K562 (cell line): ENCODE data around the gene SPOUT1. TPM values are rescaled to one million over a fixed set of nuclear protein-coding genes. Genes with fewer than 3 reads are reported as not detected.

Experiments used
- ARID4B ChIP-seq: sonication (generic); formaldehyde crosslinking; IDR thresholded peaks from 2 replicates; pipeline ENCODE4 v1.8.0; 2022; ENCODE audit warnings: mild to moderate bottlenecking, missing genetic modification reagents
- CBX1 ChIP-seq: sonication (generic); IDR thresholded peaks from 2 replicates; pipeline ENCODE4 v1.6.1; 2016; ENCODE audit warnings: antibody characterized with exemption, low read depth, mild to moderate bottlenecking
- CEBPG ChIP-seq, 3 experiments: fragments of 200-800 bp in 1 of 3; sonication (Bioruptor generic) in 1 of 3; sonication (generic) in 1 of 3; formaldehyde crosslinking in 1 of 3; IDR thresholded peaks in 2 of 3; conservative IDR thresholded peaks in 1 of 3; 2 replicates each; pipeline versions ENCODE4 v1.6.1 to v1.8.0; 2016 to 2022; ENCODE audit warnings: missing compliant biosample characterization in 2 of 3, missing genetic modification characterization in 2 of 3, mild to moderate bottlenecking in 1 of 3, missing genetic modification reagents in 1 of 3
- CREB3 ChIP-seq: fragments of 450-650 bp; conservative IDR thresholded peaks from 2 replicates; pipeline ENCODE4 v1.6.1; 2016; ENCODE audit warnings: missing genetic modification characterization, low read depth, mild to moderate bottlenecking, missing compliant biosample characterization, moderate library complexity
- FOXK1 ChIP-seq: sonication (generic); formaldehyde crosslinking; IDR thresholded peaks from 2 replicates; pipeline ENCODE4 v1.8.0; 2022; ENCODE audit warnings: missing genetic modification reagents, mild to moderate bottlenecking, borderline replicate concordance
- KDM2B ChIP-seq: fragments of 250-450 bp; sonication (Bioruptor Pico); IDR thresholded peaks from 2 replicates; pipeline ENCODE4 v1.8.0; 2021; ENCODE audit warnings: mild to moderate bottlenecking, moderate library complexity
- L3MBTL2 ChIP-seq: fragments of 450-650 bp; IDR thresholded peaks from 2 replicates; pipeline ENCODE4 v1.6.1; 2016; ENCODE audit warnings: mild to moderate bottlenecking, moderate library complexity
- MNT ChIP-seq, 2 experiments: fragments of 450-650 bp; conservative IDR thresholded peaks; 2 replicates each; pipeline ENCODE4 v1.6.1; 2017; ENCODE audit warnings: mild to moderate bottlenecking in 2 of 2, moderate library complexity in 2 of 2
- POLR2A ChIP-seq: fragments of 450-650 bp; conservative IDR thresholded peaks from 2 replicates; pipeline ENCODE4 v1.6.1; 2016
- SAP30 ChIP-seq: fragments of 200-600 bp; sonication (generic); IDR thresholded peaks from 2 replicates; pipeline ENCODE4 v1.6.1; 2012; ENCODE audit warnings: borderline replicate concordance, low read depth, mild to moderate bottlenecking, moderate library complexity, low read length, control low read depth, inconsistent platforms; ENCODE audit not compliant: insufficient read depth, poor library complexity, severe bottlenecking
- SETDB1 ChIP-seq: IDR thresholded peaks from one replicate; pipeline ENCODE4 v1.6.1; 2012; ENCODE audit warnings: low read length, control low read depth, inconsistent platforms
- SIN3A ChIP-seq, 2 experiments: fragments of 150-350 bp in 1 of 2; IDR thresholded peaks; 2 replicates each; pipeline ENCODE4 v1.6.1; 2011 to 2016; ENCODE audit warnings: borderline replicate concordance in 2 of 2, low read depth in 2 of 2, low read length in 2 of 2, mild to moderate bottlenecking in 2 of 2, moderate library complexity in 2 of 2; ENCODE audit not compliant: control insufficient read depth in 1 of 2
- SIX5 ChIP-seq, 2 experiments: IDR thresholded peaks; 2 replicates each; pipeline ENCODE4 v1.6.1; 2011; ENCODE audit warnings: low read length in 2 of 2, borderline replicate concordance in 1 of 2, low read depth in 1 of 2, mild to moderate bottlenecking in 1 of 2, moderate library complexity in 1 of 2; ENCODE audit not compliant: insufficient read depth in 1 of 2
- TAF7 ChIP-seq: fragments of 450-650 bp; IDR thresholded peaks from 2 replicates; pipeline ENCODE4 v1.6.1; 2016; ENCODE audit warnings: missing genetic modification characterization, missing compliant biosample characterization
- USF1 ChIP-seq: sonication (generic); formaldehyde crosslinking; IDR thresholded peaks from 2 replicates; pipeline ENCODE4 v1.9.0; 2022; ENCODE audit warnings: mild to moderate bottlenecking, missing genetic modification reagents
- ZNF146 ChIP-seq: IDR thresholded peaks from one replicate; pipeline ENCODE4 v1.6.1; 2018; ENCODE audit warnings: missing compliant biosample characterization; ENCODE audit not compliant: unreplicated experiment
- ZNF263 ChIP-seq: sonication (generic); formaldehyde crosslinking; IDR thresholded peaks from 2 replicates; pipeline ENCODE4 v1.8.0; 2022; ENCODE audit warnings: mild to moderate bottlenecking, missing genetic modification reagents, borderline replicate concordance
- polyA plus RNA-seq, 8 experiments: library from polyadenylated mRNA; depleted of rRNA in 4 of 8; stranded (reverse) in 5 of 8; unstranded in 3 of 8; fragments of >200 nt; fragmentation: Nextera tagmentation in 2 of 8; fragmentation: Illumina TruSeq in 1 of 8; extraction: Ambion mirVana in 2 of 8; extraction: Trizol in 1 of 8; gene quantifications; 2 replicates each; pipeline versions ENCODE4 v1.2.1 to v1.2.3, GENCODE V29; 2011 to 2014; ENCODE audit warnings: inconsistent platforms in 1 of 8, missing spikeins in 1 of 8
- total RNA-seq, 7 experiments: library from RNA; depleted of rRNA in 6 of 7; stranded (reverse); fragments of >200 nt in 6 of 7; fragmentation: Illumina TruSeq in 2 of 7; extraction: Trizol in 2 of 7; gene quantifications; 2 replicates each; pipeline versions ENCODE4 v1.2.1 to v1.2.3, GENCODE V29; 2011 to 2021; ENCODE audit warnings: low replicate concordance in 1 of 7

SPOUT1 gene
- total and polyA plus RNA-seq, 9 of the 15 experiments (the other 6 are each of a cell fraction or from before 2014, with no cell fraction given): 10.6 to 121 (median 37.4) TPM

- TF ChIP-seq TAF7 (tag) (no peak), ARID4B (CRISPR knock-in tag) (peak; percentile 68; the same call in 1 of the 2 replicates), MNT (conservative IDR thresholded peaks at IDR 0.05) (peak in 1 of 2 experiments; percentile 13; a peak in 1 of 4 replicates), ZNF263 (CRISPR knock-in tag) (peak; percentile 52; the same call in 1 of the 2 replicates), SIX5 (IDR thresholded peaks at IDR 0.05; ENCODE audit: borderline replicate concordance in 1 of 2, insufficient read depth in 1 of 2, low read depth in 1 of 2, low read length in 2 of 2) (no peak), ZNF146 (CRISPR knock-in tag) (peak; percentile 11), CREB3 (tag) (no peak), FOXK1 (CRISPR knock-in tag) (no peak), POLR2A (0 out of 2 replicates have a peak, but pooled peaks have one; percentile 35), CBX1 (0 out of 2 replicates have a peak, but pooled peaks have one; percentile 43), SAP30 (peak; percentile 86), L3MBTL2 (no peak; the same call in 1 of the 2 replicates), CEBPG (CRISPR knock-in tag; IDR thresholded peaks at IDR 0.05) (peak; percentile 48; the same call in 1 of the 2 replicates), CEBPG (tag; conservative IDR thresholded peaks at IDR 0.05 in 1 of 2, IDR thresholded peaks at IDR 0.05 in 1 of 2) (no peak), SETDB1 (no peak), SIN3A (IDR thresholded peaks at IDR 0.05; ENCODE audit: borderline replicate concordance in 2 of 2, control insufficient read depth in 1 of 2, low read depth in 2 of 2, low read length in 2 of 2) (peak in 1 of 2 experiments; percentile 32; a peak in 1 of 4 replicates), KDM2B (CRISPR knock-in tag) (peak; percentile 59; the same call in 1 of the 2 replicates), USF1 (CRISPR knock-in tag) (0 out of 2 replicates have a peak, but pooled peaks have one; percentile 41)
Observed at GRCh38 chr9:128818839-128819715, 10.5 kb downstream of the SPOUT1 start (continued).
